Stimulated activated CD4-positive, alpha-beta T cell treated with anti-CD3 and anti-CD28 coated beads, Interleukin-4, amount 100 ng/mL, for 48 hours (primary cell): ENCODE data around the gene WAPL.
"Not testable (repeated sequence)": the region's sequence is repeated elsewhere in the genome, so short reads cannot be mapped to it uniquely, and the experiment has no call there.

Experiments
- DNase-seq, 2 donors: peaks; one replicate each; pipeline ENCODE4 v3.0.0-alpha.2; 2020; ENCODE audit warnings: low read depth in 2 of 2

The WAPL gene

DNA sequence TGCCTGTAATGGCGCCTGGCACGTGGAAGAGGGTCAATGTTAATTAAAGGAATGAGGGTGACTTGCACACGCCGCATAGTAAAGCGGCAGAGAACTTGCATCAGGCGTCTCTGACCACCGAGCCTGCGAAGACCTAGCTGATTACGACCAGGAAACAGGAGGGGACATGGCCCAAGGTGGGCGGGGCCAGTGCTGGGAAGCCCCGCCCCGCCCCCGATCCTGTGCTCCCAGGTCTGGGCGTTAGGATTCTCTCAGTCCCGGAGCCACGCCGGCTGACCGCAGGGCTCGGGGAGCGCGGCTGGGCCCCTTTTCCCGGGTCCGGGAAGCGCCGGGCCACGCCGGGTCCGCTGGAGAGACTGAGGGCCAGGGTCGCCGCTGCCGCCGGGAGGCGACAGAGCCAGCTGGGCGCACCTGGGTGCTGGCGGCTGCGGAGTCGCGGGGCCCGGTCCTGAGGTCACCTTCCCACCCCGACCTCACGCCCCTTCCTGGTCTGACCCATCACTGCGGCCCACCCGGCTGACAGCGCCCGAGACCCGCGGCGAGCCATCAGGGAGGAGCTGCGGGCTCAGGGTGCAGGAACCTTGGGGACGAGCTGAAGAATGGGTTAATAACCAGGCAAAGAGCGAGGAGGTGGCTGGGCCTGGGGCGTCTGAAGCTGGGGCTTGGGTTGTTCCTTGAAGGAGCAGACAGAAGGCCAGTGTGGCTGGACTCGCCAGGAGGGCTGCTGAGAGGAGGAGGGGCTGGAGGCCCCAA, 132.0 kb downstream of the WAPL start:
- DNase-seq: no peak

DNA sequence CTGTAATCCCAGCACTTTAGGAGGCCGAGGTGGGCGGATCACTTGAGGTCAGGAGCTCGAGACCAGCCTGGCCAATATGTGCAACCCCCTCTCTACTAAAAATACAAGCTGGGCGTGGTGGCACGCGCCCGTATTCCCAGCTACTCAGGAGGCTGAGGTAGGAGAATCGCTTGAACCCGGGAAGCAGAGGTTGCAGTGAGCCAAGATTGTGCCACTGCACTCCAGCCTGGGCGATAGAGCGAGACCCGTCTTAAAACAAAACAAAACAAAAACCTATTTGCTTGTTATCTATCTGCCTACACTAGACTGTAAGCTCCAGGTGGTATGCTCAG, 132.5 kb downstream of the WAPL start:
- not testable (repeated sequence) for DNase-seq

DNA sequence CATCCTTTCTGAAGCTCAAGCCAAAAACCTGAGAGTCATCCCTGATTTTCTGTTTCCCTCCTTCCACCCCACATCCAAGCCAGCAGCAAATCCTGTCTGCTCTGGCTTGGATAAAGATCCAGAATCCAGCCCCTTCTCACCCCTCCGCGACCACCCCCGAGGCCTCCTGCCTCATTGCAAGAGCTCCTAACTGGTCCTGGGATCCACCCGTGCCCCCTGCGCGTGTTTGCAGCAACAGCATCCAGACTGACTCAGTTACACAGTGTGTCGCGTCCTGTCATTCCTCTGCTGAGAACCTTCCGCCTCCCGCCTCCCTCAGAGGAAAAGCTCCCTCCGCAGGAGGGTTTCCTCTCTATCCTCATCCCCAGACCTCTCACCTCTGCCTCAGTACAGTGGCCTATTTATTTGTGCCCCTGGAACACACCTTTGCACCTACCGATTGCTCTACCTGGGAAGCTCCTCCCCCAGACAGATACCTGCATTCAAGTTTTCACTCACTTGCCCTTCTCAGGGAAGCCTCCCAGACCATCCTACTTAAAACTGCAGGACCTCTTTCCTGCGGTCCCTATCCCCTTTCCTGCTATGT, 133.4 kb downstream of the WAPL start:
- no peak for DNase-seq

DNA sequence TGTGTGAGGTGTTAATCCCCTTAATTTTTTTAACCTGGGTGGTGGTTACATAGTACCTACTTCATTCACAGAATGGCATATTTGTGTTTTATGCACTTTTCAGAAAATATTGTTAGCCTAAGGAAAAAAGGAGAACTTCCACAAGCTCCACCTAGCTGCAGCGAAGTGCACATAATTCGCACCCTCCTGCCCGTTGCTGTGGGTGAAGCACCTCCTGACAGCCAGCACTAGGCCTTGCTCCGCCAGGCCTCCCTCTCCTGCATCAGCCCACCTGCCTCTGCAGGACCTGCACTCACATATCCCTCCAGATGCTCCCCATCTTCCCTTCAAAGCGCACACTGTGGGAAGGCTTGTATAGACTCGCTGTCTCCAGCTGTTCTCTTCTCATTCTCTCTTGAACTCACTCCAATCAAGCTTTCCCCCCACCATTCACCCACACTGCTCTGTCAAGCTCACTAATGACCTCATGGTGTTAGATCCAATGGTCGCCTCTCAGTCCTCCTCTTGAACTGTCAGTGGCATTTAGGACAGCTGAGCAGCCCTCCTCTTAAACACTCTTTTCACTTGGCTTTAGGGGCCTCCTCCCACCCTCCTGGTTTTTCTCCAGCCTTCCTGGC, 134.3 kb downstream of the WAPL start:
- DNase-seq: no peak

DNA sequence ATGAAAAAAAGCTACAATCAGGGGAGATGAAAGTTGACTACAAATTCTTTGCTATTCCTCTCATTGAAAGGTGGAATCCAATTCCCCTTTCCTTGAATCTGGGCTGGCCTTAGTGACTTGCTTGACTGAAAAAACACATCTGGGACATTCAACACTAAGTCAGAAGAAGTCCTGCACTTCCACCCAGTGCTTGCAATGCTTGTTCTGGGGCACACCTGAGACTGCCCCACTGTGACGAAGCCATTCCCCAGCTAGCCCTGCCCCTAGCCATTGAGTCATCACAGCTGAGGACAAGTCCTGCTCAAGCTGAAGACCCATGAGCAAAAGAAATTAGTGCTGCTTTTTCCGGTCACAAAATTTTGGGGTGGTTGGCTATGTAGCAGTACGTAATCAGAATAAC, 135.8 kb downstream of the WAPL start:
- DNase-seq: no peak
